Measurements from ENCODE around the gene SEMA3E. TPM values are rescaled to one million over a fixed set of nuclear protein-coding genes. Genes with fewer than 3 reads are reported as not detected.
"Not testable (repeated sequence)": the region's sequence is repeated elsewhere in the genome, so short reads cannot be mapped to it uniquely, and the experiment has no call there.

The SEMA3E gene
- 0.27 TPM for total RNA-seq
- long read RNA-seq = 0 reads

DNA sequence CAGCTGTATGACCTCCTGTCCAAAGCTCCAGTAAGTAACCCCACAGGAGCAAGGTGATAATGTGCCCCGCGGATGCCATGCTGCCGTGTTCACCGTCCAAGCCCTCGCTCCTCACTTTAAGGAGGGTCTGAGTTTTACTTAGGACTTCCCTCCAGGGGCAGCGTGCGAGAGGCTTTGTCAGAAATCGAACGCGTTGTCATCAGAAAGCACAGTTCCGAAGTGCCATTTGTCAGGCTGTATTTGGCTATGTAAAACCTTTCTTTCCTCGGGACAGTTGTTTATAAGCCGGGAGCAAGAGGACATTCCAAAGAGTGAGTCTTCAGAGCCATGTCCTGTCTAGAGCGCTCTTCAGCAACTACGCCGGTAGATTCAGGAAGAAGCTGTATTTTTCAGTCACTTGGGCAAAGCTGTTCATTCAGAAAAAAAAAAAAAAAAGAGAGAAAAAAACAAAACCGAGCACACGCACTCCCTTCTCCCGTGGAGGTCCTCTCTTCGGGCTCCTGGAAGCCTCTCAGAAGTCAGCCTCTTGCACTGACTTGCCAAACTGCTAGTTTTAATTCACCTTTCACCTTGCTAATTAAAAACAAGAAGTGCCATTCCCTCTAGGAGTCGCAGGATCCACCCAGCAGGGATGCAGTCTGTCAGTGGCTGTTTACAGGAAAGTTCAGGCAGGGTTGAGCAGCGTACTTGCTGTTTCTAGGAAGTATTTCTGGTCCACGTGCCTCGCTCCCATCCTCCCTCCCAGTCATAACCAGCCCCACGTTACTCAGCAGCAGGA lies at the start of gene SEMA3E:
Gene SEMA3E (minus strand): TSS at position 676 of the 778 bp plus-strand sequence.
- intact Hi-C loops (cut with DNase I) = no loop called here
- DNase-seq (no peak), ATAC-seq (ENCODE audit: poor library complexity) (no peak)

GRCh38 chr7:83697804-83698530 lies 49.0 kb upstream of the SEMA3E start:
- ATAC-seq (ENCODE audit: poor library complexity) (no peak), DNase-seq (no peak)
- intact Hi-C loops (cut with DNase I) = no loop called here

GRCh38 chr7:83696101-83696500 lies 47.2 kb upstream of the SEMA3E start:
- intact Hi-C loops (cut with DNase I) = no loop called here
- no peak for ATAC-seq (ENCODE audit: poor library complexity)

DNA sequence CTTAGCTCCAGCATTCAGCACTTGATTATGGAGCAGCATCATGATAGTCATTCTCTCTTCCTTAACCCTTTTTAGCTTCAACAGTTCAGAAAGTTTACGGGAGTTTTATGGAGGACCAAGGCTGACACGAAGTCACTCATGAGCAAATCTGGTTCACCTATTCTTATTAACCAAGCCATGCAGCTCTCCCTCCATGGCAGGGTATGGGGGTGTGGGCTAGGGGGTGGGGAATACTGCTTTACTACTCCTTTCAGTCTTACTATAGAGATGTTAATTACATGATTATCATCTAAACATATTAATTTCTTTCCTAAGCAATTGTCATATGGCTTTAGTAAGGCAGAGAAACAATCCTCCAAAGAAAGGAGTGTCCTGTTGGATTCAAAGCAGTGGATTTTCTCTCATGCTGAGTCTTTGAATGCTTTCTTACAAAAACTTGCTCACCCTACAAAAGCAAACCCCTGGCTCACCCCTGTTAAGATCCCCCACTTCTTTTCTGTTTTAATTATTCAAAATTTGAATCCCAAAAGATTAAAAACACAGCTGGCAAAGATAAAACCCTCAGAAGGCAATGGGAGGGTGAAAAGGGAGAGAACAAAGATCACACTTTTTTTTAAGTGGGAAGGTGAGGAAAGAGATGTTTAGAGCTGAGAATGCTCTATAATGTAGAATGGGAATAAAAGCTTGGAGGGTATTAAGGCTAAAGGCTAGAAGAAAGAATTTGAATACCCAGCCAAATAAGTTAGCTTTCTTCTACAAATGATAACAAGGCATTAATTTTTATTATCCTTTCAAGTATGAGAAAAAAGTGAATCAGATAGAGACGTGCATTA lies 46.4 kb upstream of the SEMA3E start:
- intact Hi-C loops (cut with DNase I) = no loop called here
- no peak for DNase-seq
- no peak for ATAC-seq (ENCODE audit: poor library complexity)

More at GRCh38 chr7:83696101-83696500, 47.2 kb upstream of the SEMA3E start:
- DNase-seq = no peak

DNA sequence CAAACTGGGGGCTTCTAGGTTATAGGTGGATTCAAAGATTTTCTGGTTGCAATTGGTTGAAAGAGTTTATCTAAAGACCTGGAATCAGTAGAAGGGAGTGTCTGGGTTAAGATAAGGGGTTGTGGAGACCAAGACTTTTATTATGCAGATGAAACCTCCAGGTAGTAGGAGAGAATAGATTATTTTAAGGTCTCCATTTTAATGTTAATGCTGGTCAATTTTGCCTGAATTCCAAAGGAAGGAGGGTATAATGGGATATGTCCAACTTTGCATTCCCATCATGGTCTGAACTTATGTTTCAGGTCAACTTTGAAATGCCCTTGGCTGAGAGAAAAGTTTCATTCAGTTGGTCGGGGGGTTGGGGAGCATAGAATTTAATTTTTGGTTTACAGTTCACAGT lies 44.3 kb upstream of the SEMA3E start:
- intact Hi-C loops (cut with DNase I) = no loop called here
- DNase-seq (no peak), ATAC-seq (ENCODE audit: poor library complexity) (no peak)

- ATAC-seq (ENCODE audit: poor library complexity) = no peak
- intact Hi-C loops (cut with DNase I) = no loop called here
- DNase-seq = no peak
Measured at GRCh38 chr7:83691095-83691494, 42.2 kb upstream of the SEMA3E start.

GRCh38 chr7:83689855-83690254 lies 40.9 kb upstream of the SEMA3E start:
- DNase-seq = no peak
- no peak for ATAC-seq (ENCODE audit: poor library complexity)
- intact Hi-C loops (cut with DNase I) = no loop called here

DNA sequence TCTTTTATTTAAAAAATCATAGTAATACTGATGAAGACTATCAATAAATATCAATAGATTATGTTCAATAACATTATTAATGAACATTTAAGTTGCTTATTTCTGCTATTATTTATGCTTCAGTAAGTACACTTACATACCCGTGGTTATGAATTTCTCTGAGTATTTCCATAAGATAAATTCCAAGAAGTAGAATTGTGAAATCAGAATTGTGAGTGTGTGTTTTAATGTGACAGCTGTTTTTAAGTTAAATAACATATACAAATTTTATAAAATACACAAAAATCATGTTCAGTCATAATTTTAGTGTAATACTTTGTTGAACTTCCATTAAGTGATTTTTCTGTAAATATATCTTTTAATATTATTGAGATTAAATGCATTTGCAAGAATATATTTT lies 37.5 kb upstream of the SEMA3E start:
- no peak for DNase-seq
- intact Hi-C loops (cut with DNase I) = no loop called here

DNA sequence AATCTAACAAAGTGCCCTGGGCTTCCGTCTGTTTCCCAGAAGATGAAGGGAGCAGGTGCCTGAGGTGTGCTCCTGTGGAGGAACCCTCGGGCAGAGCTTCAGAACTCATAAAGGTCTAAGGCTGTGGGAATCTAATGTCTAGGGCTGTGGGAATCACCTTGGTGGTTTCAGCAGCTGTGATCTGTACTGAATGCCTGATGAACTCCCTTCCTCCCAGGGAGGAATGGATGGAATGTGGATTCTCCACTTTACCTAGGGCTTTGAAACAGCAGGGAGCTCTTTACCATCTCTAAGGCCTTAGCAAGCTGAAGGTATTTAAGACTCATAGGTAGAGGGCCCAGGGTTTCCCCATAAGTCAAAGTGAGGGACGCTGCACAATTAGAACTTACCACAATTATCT lies 36.0 kb upstream of the SEMA3E start:
- intact Hi-C loops (cut with DNase I) = no loop called here
- no peak for DNase-seq
- no peak for ATAC-seq (ENCODE audit: poor library complexity)

More for the DNA sequence above, 37.5 kb upstream of the SEMA3E start:
- no peak for ATAC-seq (ENCODE audit: poor library complexity)

GRCh38 chr7:83681200-83681778 lies 32.4 kb upstream of the SEMA3E start:
- ATAC-seq (ENCODE audit: poor library complexity) (no peak), DNase-seq (no peak)
- intact Hi-C loops (cut with DNase I) = no loop called here

- ATAC-seq (ENCODE audit: poor library complexity) = no peak
- intact Hi-C loops (cut with DNase I) = no loop called here
- no peak for DNase-seq
Measured at GRCh38 chr7:83677180-83677866, 28.4 kb upstream of the SEMA3E start.

GRCh38 chr7:83673291-83673690 lies 24.4 kb upstream of the SEMA3E start:
- DNase-seq; ATAC-seq (ENCODE audit: poor library complexity); intact Hi-C loops (cut with DNase I): not testable (repeated sequence)

- no peak for DNase-seq
- intact Hi-C loops (cut with DNase I) = no loop called here
- no peak for ATAC-seq (ENCODE audit: poor library complexity)
Measured at GRCh38 chr7:83672157-83672556, 23.2 kb upstream of the SEMA3E start.

GRCh38 chr7:83663131-83663530 lies 14.2 kb upstream of the SEMA3E start:
- intact Hi-C loops (cut with DNase I) = no loop called here
- no peak for DNase-seq
- ATAC-seq (ENCODE audit: poor library complexity) = no peak

- no peak for DNase-seq
- ATAC-seq (ENCODE audit: poor library complexity) = no peak
- intact Hi-C loops (cut with DNase I) = no loop called here
Measured at GRCh38 chr7:83658126-83658525, 9.2 kb upstream of the SEMA3E start.

GRCh38 chr7:83655951-83656556 lies 7.1 kb upstream of the SEMA3E start:
- no peak for ATAC-seq (ENCODE audit: poor library complexity)
- DNase-seq = no peak
- intact Hi-C loops (cut with DNase I) = no loop called here

DNA sequence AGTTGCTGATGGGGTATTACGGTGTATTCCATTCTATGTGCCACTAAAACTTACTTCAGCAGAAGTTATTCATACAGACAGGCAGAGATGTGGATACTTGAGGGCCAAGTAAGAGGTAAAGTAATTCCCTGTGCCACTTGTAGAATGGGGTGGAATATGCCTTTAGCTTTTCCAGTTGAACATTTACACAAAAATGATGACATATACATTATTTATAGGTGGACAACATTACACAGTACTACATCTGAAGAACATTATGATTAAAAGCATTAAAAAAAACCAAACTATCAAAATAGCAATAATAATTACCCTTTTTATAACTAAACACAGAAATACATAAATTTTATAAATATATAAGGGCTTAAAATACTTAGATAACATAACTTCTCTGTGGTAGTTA lies 3.5 kb upstream of the SEMA3E start:
- DNase-seq = no peak
- intact Hi-C loops (cut with DNase I) = no loop called here
- no peak for ATAC-seq (ENCODE audit: poor library complexity)

- intact Hi-C loops (cut with DNase I) = no loop called here
- ATAC-seq (ENCODE audit: poor library complexity) (no peak), DNase-seq (no peak)
Measured at GRCh38 chr7:83649701-83650100, 762 bp upstream of the SEMA3E start.

Measured in Right ventricle myocardium superior (tissue), 1 donor.